Activated T-cell treated with anti-CD3 and anti-CD28 coated beads, Interleukin-2, amount 50 U/mL, for 4 hours (primary cell): ENCODE measurements around the gene CRIM1. TPM values are rescaled to one million over a fixed set of nuclear protein-coding genes. Genes with fewer than 3 reads are reported as not detected.

Experiments
- ATAC-seq, 2 donors: fragments of 200-7000 bp; cut with Tn5 transposase; one replicate each; pipeline ENCODE4 v1.10.0; 2021
- DNase-seq: peaks from one replicate; pipeline ENCODE4 v3.0.0-alpha.2; 2020
- H3K27me3 Mint-ChIP-seq: one replicate; pipeline ENCODE4 v1.8.0; 2021; ENCODE audit warnings: low read depth, mixed read lengths
- H3K36me3 Mint-ChIP-seq: one replicate; pipeline ENCODE4 v1.8.0; 2022; ENCODE audit warnings: mixed read lengths; ENCODE audit not compliant: insufficient read depth
- H3K4me1 Mint-ChIP-seq: one replicate; pipeline ENCODE4 v1.8.0; 2021; ENCODE audit warnings: low read depth, mixed read lengths
- H3K4me3 Mint-ChIP-seq: one replicate; pipeline ENCODE4 v1.8.0; 2021; ENCODE audit warnings: mild to moderate bottlenecking, moderate library complexity, mixed read lengths
- H3K9me3 Mint-ChIP-seq: one replicate; pipeline ENCODE4 v1.8.0; 2021; ENCODE audit warnings: mixed read lengths
- total RNA-seq, 3 donors: library from RNA; stranded (reverse); gene quantifications; one replicate each; pipeline ENCODE4 v1.2.1, GENCODE V29; 2021

The CRIM1 gene
- total RNA-seq, 3 donors from 2014 or later, result 17.9 to 23.8 (median 22.9) TPM

DNA sequence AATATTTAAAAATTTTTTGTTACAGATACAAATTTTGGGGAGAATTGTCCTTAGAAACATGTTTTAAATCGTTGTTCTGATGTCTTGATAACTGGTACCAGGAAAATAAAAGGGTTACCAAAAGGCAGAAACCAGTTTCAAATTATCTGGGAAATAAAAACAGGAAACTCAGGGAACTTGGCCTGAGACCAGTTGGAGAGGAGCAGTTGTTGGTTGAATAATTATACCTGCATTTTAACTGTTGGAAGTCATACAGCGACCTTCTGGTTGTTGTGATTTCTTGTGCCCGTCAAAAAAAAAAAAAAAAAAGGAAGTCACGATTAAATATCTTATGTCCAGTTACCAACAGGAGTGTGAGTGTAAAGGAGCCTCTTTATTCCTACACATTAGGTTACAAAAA, 51.8 kb downstream of the CRIM1 start:
- H3K27me3 Mint-ChIP-seq, result no peaks in the 10 kb centered on the region
- no peak overlapping the region for H3K4me3 Mint-ChIP-seq
- DNase-seq (no peak), ATAC-seq (no peak)
- no peaks in the 10 kb centered on the region for H3K4me1 Mint-ChIP-seq
- H3K9me3 Mint-ChIP-seq, result no peaks in the 10 kb centered on the region
- no peaks in the 10 kb centered on the region for H3K36me3 Mint-ChIP-seq

DNA sequence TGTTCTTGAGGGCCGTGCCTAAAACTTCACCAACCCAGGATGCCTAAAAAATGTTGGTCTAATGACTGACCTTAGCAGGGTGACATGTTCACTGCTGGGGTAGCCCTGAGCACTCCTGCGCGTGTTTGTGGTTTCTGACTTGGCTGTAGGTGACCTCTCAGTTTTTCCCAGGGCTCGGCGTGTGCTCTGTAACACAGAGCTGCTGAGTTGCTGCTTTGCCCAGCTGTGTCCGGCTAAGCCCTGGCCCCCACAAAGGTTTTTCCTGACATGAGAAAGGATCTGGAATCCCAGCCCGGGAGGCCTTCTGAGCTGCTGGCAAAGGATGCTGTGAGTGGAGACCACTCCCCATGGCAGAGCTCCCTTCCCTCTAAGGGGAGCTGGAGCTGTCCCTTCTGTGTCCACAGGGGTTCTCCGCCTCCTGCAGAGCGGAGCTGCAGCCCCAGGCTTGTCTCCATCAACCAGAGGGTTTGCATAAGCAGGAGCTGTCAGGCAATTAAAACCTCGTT, 52.7 kb downstream of the CRIM1 start:
- Mint-ChIP-seq H3K36me3 (no peaks in the 10 kb centered on the region), H3K4me1 (no peaks in the 10 kb centered on the region), H3K27me3 (no peaks in the 10 kb centered on the region), H3K9me3 (no peaks in the 10 kb centered on the region), H3K4me3 (no peak overlapping the region)
- ATAC-seq, result no peak
- DNase-seq, result no peak

DNA sequence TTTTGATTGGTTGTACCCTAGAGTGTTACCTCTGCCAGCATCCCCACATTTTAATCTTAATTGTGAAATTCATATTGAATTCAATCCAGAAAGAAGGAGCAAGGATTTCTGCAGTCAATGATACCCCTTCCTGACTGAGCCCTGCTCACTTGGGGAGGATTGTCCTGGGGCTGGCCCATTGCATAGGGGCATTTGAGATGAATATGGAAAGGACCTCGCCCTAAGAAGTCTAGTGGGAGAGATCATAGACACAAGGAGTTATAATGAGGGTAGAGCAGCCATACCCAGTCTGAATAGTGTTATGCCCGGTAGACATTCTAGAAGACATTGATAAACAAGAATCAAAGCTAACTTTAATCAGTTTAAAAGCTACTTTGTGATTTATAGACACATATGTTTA, 53.8 kb downstream of the CRIM1 start:
- no peaks in the 10 kb centered on the region for H3K27me3 Mint-ChIP-seq
- H3K36me3 Mint-ChIP-seq, result no peaks in the 10 kb centered on the region
- no peaks in the 10 kb centered on the region for H3K9me3 Mint-ChIP-seq
- DNase-seq, result no peak
- ATAC-seq, result no peak
- no peak overlapping the region for H3K4me3 Mint-ChIP-seq
- H3K4me1 Mint-ChIP-seq, result no peaks in the 10 kb centered on the region

DNA sequence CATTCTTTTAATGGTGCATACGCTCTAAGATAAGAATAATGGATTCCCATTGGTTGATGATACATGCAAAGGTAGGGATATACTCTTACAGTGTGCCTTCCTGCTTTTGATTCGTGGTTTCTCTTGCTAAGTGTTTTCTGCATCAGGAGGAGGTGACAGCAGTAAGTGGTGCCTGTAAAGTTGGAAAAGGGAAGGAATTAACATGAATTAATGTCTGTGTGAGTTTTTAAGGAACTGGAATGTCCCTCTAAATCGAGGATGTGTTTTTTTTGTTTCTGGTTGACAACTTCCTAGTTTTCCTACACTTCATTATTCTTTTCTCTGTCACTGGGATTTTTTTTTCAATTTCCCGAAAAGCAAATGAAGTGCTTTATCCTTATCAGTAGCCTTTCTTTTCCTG, 54.4 kb downstream of the CRIM1 start:
- Mint-ChIP-seq H3K4me1 (no peaks in the 10 kb centered on the region), H3K27me3 (no peaks in the 10 kb centered on the region), H3K36me3 (no peaks in the 10 kb centered on the region), H3K4me3 (no peak overlapping the region), H3K9me3 (no peaks in the 10 kb centered on the region)
- DNase-seq (no peak), ATAC-seq (no peak)

DNA sequence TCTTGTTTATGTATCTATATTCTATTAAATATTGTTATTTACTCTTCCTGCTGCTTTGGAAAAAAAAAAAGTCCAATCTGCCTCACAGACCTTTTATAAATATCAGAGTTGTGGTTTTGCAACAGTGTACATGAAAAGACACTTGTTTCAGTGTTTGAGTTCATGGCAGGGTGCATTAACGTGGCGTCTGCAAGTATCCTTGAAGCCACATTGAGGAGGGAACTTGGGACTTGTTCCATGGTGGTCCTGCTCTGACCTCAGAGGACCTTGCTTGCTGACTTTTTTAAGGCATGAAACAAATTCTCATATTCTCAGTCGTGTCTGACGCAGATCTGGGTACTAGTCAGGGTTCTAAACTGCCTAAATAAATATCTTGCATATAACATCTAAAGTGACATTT, 55.1 kb downstream of the CRIM1 start:
- H3K4me1 Mint-ChIP-seq, result no peaks in the 10 kb centered on the region
- H3K4me3 Mint-ChIP-seq, result no peak overlapping the region
- ATAC-seq (no peak), DNase-seq (no peak)
- no peaks in the 10 kb centered on the region for H3K36me3 Mint-ChIP-seq
- H3K27me3 Mint-ChIP-seq, result no peaks in the 10 kb centered on the region
- no peaks in the 10 kb centered on the region for H3K9me3 Mint-ChIP-seq

DNA sequence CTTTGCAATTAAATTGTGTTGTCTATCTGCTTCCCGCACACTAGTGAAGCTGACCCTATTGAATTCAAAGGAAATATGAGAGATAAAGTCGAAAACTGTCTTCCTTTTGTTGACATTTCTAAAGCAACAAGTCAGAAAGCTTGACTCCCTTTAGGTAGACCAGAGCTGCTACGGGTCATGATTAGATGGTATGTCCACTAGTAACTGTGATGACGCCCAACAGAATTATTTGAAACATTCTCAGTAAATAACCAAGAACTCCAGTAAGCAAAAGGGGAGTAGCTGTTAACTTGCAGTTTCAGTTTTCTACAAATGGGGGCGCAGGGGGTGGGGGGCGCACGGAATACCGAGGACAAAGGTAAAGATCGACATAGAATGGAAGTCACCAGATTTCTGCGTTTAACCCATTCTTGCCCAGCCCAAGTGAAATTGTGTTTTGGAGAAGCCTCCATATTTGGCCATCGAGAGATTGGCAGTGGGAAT, 56.4 kb downstream of the CRIM1 start:
- H3K4me1 Mint-ChIP-seq, result no peaks in the 10 kb centered on the region
- DNase-seq (no peak), ATAC-seq (no peak)
- H3K4me3 Mint-ChIP-seq, result no peak overlapping the region
- H3K9me3 Mint-ChIP-seq, result no peaks in the 10 kb centered on the region
- no peaks in the 10 kb centered on the region for H3K36me3 Mint-ChIP-seq
- H3K27me3 Mint-ChIP-seq, result no peaks in the 10 kb centered on the region

DNA sequence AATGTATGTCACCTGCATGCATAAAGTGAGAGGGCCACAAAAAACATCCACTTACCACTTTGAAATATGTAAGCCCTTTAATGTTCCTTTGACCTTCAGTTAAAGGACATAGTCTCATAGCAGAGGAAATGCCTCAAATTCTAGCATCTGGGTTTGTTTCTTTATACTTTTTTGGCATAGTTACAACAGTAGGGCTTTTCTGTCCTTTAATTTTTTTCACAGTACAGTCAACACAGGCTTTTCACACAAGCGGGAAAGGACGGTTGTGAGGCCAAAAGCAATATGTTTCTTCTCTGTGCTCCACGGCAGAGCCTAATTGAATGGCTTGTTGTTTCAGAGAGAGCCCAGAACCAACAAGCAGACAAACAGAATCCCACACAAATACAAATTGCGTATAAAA, 57.6 kb downstream of the CRIM1 start:
- ATAC-seq, result no peak
- no peak for DNase-seq
- H3K27me3 Mint-ChIP-seq, result no peaks in the 10 kb centered on the region
- no peaks in the 10 kb centered on the region for H3K36me3 Mint-ChIP-seq
- no peaks in the 10 kb centered on the region for H3K9me3 Mint-ChIP-seq
- no peaks in the 10 kb centered on the region for H3K4me1 Mint-ChIP-seq
- H3K4me3 Mint-ChIP-seq, result no peak overlapping the region

DNA sequence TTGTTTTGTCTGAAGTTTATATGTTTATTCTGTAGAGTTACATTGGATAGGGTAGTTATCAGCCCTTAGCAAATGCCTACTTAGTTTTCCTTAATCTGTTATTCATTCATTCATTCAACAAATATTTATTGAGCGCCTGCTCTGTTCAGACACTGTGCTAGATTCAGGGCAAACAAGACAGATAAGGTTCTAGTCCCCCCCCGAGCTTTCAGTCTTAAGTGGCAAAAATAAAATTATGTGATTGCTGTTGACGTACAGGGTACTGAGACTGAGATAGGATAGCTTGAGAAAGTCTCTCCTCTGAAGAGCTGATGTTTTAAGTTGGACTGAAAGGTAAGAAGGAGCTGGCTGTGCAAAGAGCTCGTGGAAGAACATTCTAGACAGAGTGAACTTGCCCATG, 58.7 kb downstream of the CRIM1 start:
- ATAC-seq, result no peak
- Mint-ChIP-seq H3K4me1 (peaks cover under 1% of the 10 kb centered on the region), H3K4me3 (no peak overlapping the region), H3K36me3 (no peaks in the 10 kb centered on the region), H3K9me3 (no peaks in the 10 kb centered on the region), H3K27me3 (no peaks in the 10 kb centered on the region)
- DNase-seq, result no peak

DNA sequence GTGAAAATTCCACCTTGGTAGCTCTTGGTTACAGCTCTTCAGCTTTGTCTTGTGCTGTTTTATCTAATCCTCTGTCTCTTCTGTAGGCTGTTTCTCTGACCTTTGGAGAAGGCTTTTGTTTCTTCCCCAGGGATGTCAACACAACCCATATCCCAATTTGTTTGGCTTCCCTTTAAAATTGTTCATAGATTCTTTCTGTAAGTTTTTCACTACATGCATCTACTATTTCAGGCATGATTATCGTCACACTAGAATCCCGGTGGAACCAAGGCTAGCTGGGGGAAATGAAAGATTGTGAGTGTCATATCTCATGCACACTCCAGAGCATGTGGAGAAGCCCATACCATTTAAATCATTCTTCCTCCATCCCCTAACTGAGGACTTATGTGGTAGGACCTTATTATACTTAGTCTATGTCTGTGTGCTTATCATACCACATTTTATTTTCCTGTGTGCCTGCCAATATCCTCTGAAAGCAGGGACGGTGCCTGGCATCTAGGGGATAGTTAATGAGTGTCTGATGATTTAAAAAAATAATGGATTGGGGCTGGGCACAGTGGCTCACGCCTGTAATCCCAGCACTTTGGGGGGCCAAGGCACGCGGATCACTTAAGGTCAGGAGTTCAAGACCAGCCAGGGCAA, 59.9 kb downstream of the CRIM1 start:
- Mint-ChIP-seq H3K4me3 (no peak overlapping the region), H3K4me1 (peaks cover 5% of the 10 kb centered on the region), H3K36me3 (no peaks in the 10 kb centered on the region), H3K27me3 (no peaks in the 10 kb centered on the region), H3K9me3 (no peaks in the 10 kb centered on the region)
- ATAC-seq, result no peak
- DNase-seq, result no peak

DNA sequence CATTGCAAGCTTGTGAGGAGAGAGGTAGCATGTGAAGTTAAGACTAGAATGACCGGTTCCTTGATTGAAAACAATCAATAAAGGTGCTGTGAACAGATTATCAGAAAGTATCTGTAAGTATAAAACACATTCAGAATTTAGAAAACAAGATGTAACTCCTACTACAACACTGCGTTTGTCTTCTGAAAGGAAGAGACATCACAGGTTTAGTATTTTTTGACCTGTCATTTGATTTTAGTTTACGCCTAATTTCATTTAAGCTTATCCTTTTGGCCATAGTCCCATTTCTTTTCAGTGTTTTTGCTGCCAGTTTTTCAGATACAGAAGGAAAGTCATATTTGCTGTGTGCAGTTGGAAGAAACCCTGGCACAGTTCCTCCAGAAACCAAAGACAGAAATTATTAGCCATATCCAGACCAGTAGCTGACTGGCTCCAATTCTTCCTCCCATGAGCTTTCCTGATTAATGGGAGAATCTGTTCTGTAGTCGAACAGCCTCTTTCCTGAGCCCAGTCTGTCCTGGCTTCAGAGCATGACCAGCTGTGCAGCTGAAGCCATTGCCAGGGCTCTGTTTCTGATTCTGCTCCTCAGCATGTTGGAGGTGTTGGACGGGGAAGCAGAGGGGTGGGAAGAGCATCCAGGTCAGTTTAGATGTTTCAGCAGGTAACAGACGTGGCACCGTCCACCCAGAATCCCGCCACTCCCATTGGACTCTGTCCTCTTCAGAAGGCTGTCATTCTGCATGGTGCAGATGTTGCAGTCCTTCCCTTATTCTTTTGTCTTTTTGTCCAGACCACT, 61.0 kb downstream of the CRIM1 start:
- no peaks in the 10 kb centered on the region for H3K36me3 Mint-ChIP-seq
- no peaks in the 10 kb centered on the region for H3K9me3 Mint-ChIP-seq
- no peak overlapping the region for H3K4me3 Mint-ChIP-seq
- H3K4me1 Mint-ChIP-seq, result peaks cover 5% of the 10 kb centered on the region
- DNase-seq, result no peak
- ATAC-seq, result no peak
- H3K27me3 Mint-ChIP-seq, result no peaks in the 10 kb centered on the region

DNA sequence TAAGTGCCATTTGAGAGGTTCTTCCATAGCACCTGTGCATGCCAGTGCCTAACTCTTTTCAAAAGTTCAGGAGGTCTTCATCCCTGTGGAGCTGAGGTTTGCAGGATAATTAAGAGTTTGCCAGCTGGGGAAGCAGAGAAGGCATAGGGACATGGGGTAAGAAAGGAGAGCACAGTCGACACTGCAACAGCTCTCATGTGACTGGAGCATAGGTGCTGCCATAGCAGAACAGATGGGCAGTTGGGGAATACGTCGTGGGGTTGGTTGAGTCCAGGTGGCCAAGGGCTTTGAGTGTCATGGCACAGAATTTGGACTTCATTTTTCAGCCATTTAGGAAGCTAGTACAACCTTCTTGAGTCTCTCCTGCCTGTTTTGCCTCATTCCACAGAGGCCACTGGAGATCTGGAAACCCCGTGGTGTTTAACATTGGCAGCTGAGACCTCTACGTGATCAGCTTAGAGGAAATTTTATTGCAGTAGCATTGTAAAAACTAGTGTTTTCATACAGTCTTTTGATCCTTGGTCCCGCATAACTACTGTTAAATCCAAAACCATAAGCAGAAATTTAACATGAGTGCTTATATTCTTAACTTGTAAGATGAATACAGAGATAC, 65.1 kb downstream of the CRIM1 start:
- ATAC-seq (no peak), DNase-seq (no peak)
- H3K36me3 Mint-ChIP-seq, result no peaks in the 10 kb centered on the region
- peaks cover 5% of the 10 kb centered on the region for H3K4me1 Mint-ChIP-seq
- no peaks in the 10 kb centered on the region for H3K9me3 Mint-ChIP-seq
- H3K27me3 Mint-ChIP-seq, result no peaks in the 10 kb centered on the region
- H3K4me3 Mint-ChIP-seq, result no peak overlapping the region

DNA sequence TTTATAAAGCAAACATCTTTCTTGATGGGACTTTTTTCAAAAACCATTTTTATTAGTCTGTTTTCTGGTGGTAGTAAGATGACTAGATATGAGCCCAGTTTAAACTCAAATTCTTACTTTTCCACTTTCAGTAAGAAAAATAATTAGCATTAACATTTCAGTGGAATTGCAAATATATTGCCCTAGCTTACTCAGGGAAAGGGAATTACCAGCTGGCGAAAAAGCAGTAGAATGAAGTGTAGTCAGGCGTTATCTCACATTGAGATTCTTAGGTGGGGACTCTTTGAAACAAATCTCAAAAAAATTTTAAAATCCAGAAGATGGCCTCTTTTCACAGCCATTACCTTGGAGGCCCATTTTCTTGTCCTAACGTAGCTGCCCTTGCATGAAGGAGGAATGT, 65.8 kb downstream of the CRIM1 start:
- Mint-ChIP-seq H3K9me3 (no peaks in the 10 kb centered on the region), H3K27me3 (no peaks in the 10 kb centered on the region), H3K4me1 (peaks cover 5% of the 10 kb centered on the region), H3K36me3 (no peaks in the 10 kb centered on the region), H3K4me3 (no peak overlapping the region)
- ATAC-seq, result no peak
- no peak for DNase-seq

DNA sequence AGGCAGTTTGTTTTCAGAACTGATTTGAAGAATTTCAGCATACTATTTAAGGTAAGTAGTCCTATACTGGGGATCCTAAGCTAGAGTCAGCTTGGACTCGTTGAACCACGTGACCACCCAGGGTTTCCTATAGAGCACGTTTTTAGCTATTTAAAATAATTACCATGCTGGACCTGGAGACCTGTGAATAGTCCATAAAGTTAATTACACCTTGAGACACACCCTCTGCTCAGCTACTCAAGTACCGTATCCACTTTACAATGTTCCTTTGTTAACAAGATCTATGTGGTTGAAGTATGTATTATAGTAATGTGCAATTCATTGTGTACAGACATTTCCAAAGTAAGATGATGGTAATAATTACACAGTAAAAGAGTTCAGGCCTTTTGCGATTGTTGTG, 67.6 kb downstream of the CRIM1 start:
- ATAC-seq (no peak), DNase-seq (no peak)
- H3K4me1 Mint-ChIP-seq, result peaks cover 5% of the 10 kb centered on the region
- no peaks in the 10 kb centered on the region for H3K27me3 Mint-ChIP-seq
- no peak overlapping the region for H3K4me3 Mint-ChIP-seq
- H3K36me3 Mint-ChIP-seq, result no peaks in the 10 kb centered on the region
- no peaks in the 10 kb centered on the region for H3K9me3 Mint-ChIP-seq

DNA sequence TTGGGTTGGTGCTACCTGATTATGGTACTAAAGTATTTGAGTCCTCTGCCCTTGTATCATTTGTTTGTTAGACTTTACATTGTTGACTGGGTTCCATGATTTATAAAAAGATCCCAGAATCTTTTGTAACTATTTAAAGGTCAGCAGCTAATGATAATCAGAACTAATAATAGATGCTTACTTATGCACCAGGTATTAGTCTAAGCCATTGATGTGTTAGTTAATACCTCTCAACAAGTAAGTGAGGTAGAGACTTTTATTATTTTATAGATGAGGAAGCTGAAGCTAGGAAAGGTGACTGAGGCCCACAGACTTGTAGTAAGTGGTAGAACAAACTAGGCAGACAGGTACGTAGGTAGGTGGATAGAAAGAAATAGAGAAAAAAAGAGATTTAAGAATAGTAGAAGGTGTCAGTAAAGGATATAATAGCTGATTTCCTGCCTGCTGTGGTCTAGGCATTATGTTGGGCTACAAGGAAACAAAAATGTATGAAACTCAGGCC, 68.1 kb downstream of the CRIM1 start:
- H3K36me3 Mint-ChIP-seq, result no peaks in the 10 kb centered on the region
- DNase-seq, result no peak
- no peaks in the 10 kb centered on the region for H3K27me3 Mint-ChIP-seq
- no peak overlapping the region for H3K4me3 Mint-ChIP-seq
- H3K4me1 Mint-ChIP-seq, result peaks cover 5% of the 10 kb centered on the region
- no peak for ATAC-seq
- no peaks in the 10 kb centered on the region for H3K9me3 Mint-ChIP-seq
